Naive thymus-derived CD4-positive, alpha-beta T cell (primary cell): ENCODE results near the gene ZCCHC17. TPM values are rescaled to one million over a fixed set of nuclear protein-coding genes. Genes with fewer than 3 reads are reported as not detected.

Source experiments
- ATAC-seq: fragments of 150-1000 bp; cut with Tn5 transposase; 2 replicates; pipeline ENCODE4 v1.10.0; 2021; ENCODE audit warnings: mild to moderate bottlenecking, moderate library complexity
- CTCF ChIA-PET: fragments of 350-600 bp; sonication (Branson Sonifier 250); formaldehyde crosslinking; loops from one replicate; lab custom pipeline; 2021; ENCODE audit warnings: antibody characterized with exemption; lab: Charles Lee
- POLR2A ChIA-PET: fragments of 350-600 bp; sonication (Branson Sonifier 250); formaldehyde crosslinking; loops from one replicate; lab custom pipeline; 2021; ENCODE audit warnings: antibody characterized with exemption, inconsistent platforms; lab: Charles Lee
- DNase-seq, 9 donors: peaks; one replicate each; pipeline versions ENCODE4 v3.0.0 to v3.0.0-alpha.2; 2020 to 2022; ENCODE audit warnings: mixed read lengths in 1 of 9
- H3K27ac ChIP-seq: one replicate; pipeline ENCODE4 v1.7.0; 2013; ENCODE audit warnings: mild to moderate bottlenecking, low read depth, low read length, moderate library complexity
- H3K27me3 ChIP-seq, 2 donors: one replicate each; pipeline ENCODE4 v1.7.0; 2013; ENCODE audit warnings: low read length in 2 of 2, mild to moderate bottlenecking in 2 of 2, moderate library complexity in 2 of 2; ENCODE audit not compliant: control insufficient read depth in 2 of 2, insufficient read depth in 2 of 2
- H3K36me3 ChIP-seq, 3 experiments: 1 replicate in 2 of 3; 2 replicates in 1 of 3; pipeline ENCODE4 v1.7.0; 2013; ENCODE audit warnings: low read length in 3 of 3, mild to moderate bottlenecking in 3 of 3, moderate library complexity in 1 of 3; ENCODE audit not compliant: insufficient read depth in 3 of 3, control insufficient read depth in 2 of 3
- H3K4me1 ChIP-seq, 2 donors: one replicate each; pipeline ENCODE4 v1.7.0; 2013; ENCODE audit warnings: low read length in 2 of 2, mild to moderate bottlenecking in 2 of 2, moderate library complexity in 1 of 2; ENCODE audit not compliant: control insufficient read depth in 2 of 2, insufficient read depth in 2 of 2
- H3K4me3 ChIP-seq: 2 replicates; pipeline ENCODE4 v1.7.0; 2013; ENCODE audit warnings: mild to moderate bottlenecking, low read length
- H3K9me3 ChIP-seq, 3 experiments: 1 replicate in 2 of 3; 2 replicates in 1 of 3; pipeline ENCODE4 v1.7.0; 2013; ENCODE audit warnings: low read length in 3 of 3; ENCODE audit not compliant: control insufficient read depth in 2 of 3
- H3K27ac Mint-ChIP-seq, 9 donors: one replicate each; pipeline ENCODE4 v1.8.0; 2020 to 2022; ENCODE audit warnings: mixed read lengths in 9 of 9, mild to moderate bottlenecking in 8 of 9, moderate library complexity in 5 of 9, inconsistent platforms in 2 of 9
- H3K27me3 Mint-ChIP-seq, 5 donors: one replicate each; pipeline ENCODE4 v1.8.0; 2021 to 2022; ENCODE audit warnings: mixed read lengths in 5 of 5, mild to moderate bottlenecking in 1 of 5
- H3K36me3 Mint-ChIP-seq, 5 donors: one replicate each; pipeline ENCODE4 v1.8.0; 2020 to 2022; ENCODE audit warnings: mixed read lengths in 5 of 5, mild to moderate bottlenecking in 3 of 5, inconsistent platforms in 1 of 5
- H3K4me1 Mint-ChIP-seq, 7 donors: one replicate each; pipeline ENCODE4 v1.8.0; 2020 to 2022; ENCODE audit warnings: mixed read lengths in 7 of 7, mild to moderate bottlenecking in 3 of 7, inconsistent platforms in 1 of 7
- H3K4me3 Mint-ChIP-seq, 10 donors: one replicate each; pipeline ENCODE4 v1.8.0; 2020 to 2022; ENCODE audit warnings: mild to moderate bottlenecking in 10 of 10, mixed read lengths in 10 of 10, moderate library complexity in 6 of 10, inconsistent platforms in 2 of 10
- H3K9me3 Mint-ChIP-seq, 11 donors: one replicate each; pipeline ENCODE4 v1.8.0; 2020 to 2022; ENCODE audit warnings: mixed read lengths in 11 of 11, mild to moderate bottlenecking in 4 of 11, inconsistent platforms in 1 of 11, moderate library complexity in 1 of 11
- intact Hi-C, 2 donors: fragments of 100-400 bp; cut with micrococcal nuclease; formaldehyde crosslinking; loops; one replicate each; pipeline ENCODE4 v1.15.1; 2023
- polyA plus RNA-seq, 2 donors: library from polyadenylated mRNA; unstranded; fragments of 300-500 nt; fragmentation: Illumina TruSeq; gene quantifications; one replicate each; pipeline ENCODE4 v1.2.3, GENCODE V29; 2021
- total RNA-seq, 6 experiments: library from RNA in 5 of 6; stranded (reverse) in 5 of 6; gene quantifications; 1 replicate in 5 of 6; 2 replicates in 1 of 6; pipeline ENCODE4 v1.2.3 and lab custom pipeline; 2021 to 2026

ZCCHC17 gene
- total and polyA plus RNA-seq, 7 experiments from 2014 or later, result 10.3 to 43.4 (median 21.4) TPM

DNA sequence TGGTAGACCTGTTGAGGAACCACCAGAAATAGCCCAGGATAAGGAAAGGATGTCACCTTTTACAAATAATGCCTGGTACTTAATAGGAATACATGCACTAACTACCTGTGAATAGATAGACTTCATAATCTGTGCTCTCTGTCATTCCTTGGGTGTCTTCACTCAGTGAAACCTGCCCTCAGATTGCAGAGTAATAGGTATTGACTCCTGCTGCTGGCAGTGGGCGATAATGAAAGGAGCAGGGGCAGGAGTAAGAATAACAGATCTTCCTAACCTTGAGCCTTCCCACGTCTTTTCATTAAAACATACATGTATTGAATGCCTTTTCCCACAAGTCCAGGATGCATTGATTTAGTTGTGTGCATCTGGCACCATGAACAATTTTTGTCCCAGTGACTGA lies 59.6 kb downstream of the ZCCHC17 start:
- Histone ChIP-seq H3K4me3 (no peak overlapping the region), H3K9me3 (no peaks in the 10 kb centered on the region), H3K27me3 (no peaks in the 10 kb centered on the region), H3K27ac (no peak overlapping the region), H3K36me3 (peaks cover 0 to 46% (median 0%) of the 10 kb centered on the region in 3 experiments), H3K4me1 (no peaks in the 10 kb centered on the region)
- Mint-ChIP-seq H3K4me3 (no peak overlapping the region), H3K4me1 (peaks cover 0 to 2% (median 0%) of the 10 kb centered on the region in 7 donors), H3K27ac (no peak overlapping the region), H3K36me3 (peaks cover 8 to 63% (median 30%) of the 10 kb centered on the region in 5 donors), H3K9me3 (no peaks in the 10 kb centered on the region), H3K27me3 (no peaks in the 10 kb centered on the region)
- POLR2A ChIA-PET, result no interaction called here
- intact Hi-C loops, result no loop called here
- ATAC-seq (no peak), DNase-seq (no peak)
- CTCF ChIA-PET, result no interaction called here

- no peaks in the 10 kb centered on the region for H3K27me3 ChIP-seq
- POLR2A ChIA-PET, result no interaction called here
- intact Hi-C loops, result no loop called here
- no peak for DNase-seq
- no peaks in the 10 kb centered on the region for H3K9me3 ChIP-seq
- H3K4me3 Mint-ChIP-seq, result no peak overlapping the region
- H3K36me3 ChIP-seq, result peaks cover 0 to 60% (median 0%) of the 10 kb centered on the region in 3 experiments
- peaks cover 0 to 3% (median 0%) of the 10 kb centered on the region in 7 donors for H3K4me1 Mint-ChIP-seq
- CTCF ChIA-PET, result no interaction called here
- H3K4me1 ChIP-seq, result no peaks in the 10 kb centered on the region
- no peak overlapping the region for H3K27ac Mint-ChIP-seq
- peaks cover 14 to 67% (median 36%) of the 10 kb centered on the region in 5 donors for H3K36me3 Mint-ChIP-seq
- ATAC-seq, result no peak
- no peak overlapping the region for H3K27ac ChIP-seq
- no peaks in the 10 kb centered on the region for H3K27me3 Mint-ChIP-seq
- no peaks in the 10 kb centered on the region for H3K9me3 Mint-ChIP-seq
- H3K4me3 ChIP-seq, result no peak overlapping the region
Measured at GRCh38 chr1:31361607-31362006, 64.8 kb downstream of the ZCCHC17 start.

GRCh38 chr1:31362032-31362431 lies 65.2 kb downstream of the ZCCHC17 start:
- ChIA-PET CTCF (no interaction called here), POLR2A (no interaction called here)
- no peaks in the 10 kb centered on the region for H3K27me3 Mint-ChIP-seq
- no peak overlapping the region for H3K4me3 Mint-ChIP-seq
- H3K36me3 Mint-ChIP-seq, result peaks cover 14 to 66% (median 35%) of the 10 kb centered on the region in 5 donors
- no peak overlapping the region for H3K27ac ChIP-seq
- no peaks in the 10 kb centered on the region for H3K27me3 ChIP-seq
- H3K4me1 Mint-ChIP-seq, result peaks cover 0 to 3% (median 0%) of the 10 kb centered on the region in 7 donors
- H3K4me3 ChIP-seq, result no peak overlapping the region
- no peaks in the 10 kb centered on the region for H3K9me3 ChIP-seq
- DNase-seq, result no peak
- no peak overlapping the region for H3K27ac Mint-ChIP-seq
- H3K4me1 ChIP-seq, result no peaks in the 10 kb centered on the region
- no peaks in the 10 kb centered on the region for H3K9me3 Mint-ChIP-seq
- no peak for ATAC-seq
- H3K36me3 ChIP-seq, result peaks cover 0 to 64% (median 0%) of the 10 kb centered on the region in 3 experiments
- intact Hi-C loops, result no loop called here

DNA sequence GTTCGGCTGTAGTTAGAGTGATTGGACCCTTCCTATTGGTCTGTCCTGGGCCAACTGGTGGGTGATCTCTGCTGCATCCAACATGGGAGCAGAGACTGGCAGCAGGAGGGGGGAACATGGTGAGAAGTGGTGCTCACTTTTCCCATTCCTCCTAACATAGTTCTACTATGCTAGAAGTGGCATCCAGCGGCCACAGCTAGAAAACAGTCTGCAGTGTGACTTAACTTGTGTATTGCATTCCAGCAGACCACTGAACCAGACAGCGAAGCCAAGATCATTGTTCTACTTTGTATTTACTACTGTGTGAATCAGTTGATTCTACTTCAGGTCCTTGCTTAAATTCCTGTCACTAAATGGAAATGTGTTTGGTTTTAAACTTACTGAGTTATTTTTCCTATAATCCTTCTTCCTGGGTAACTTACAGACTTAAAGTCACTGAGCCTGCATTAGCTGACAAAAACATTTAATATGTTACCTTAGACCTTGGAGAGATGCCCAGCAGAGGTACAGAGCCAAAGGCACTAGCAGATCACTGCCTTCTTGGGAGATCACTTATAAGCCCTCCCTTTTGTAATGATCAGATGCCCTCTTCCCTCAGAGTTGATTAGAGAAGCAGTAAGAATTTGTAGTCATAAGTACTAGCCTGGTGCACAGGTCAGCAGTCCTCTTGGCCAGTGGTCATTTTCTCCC lies 67.9 kb downstream of the ZCCHC17 start:
- H3K9me3 Mint-ChIP-seq, result no peaks in the 10 kb centered on the region
- DNase-seq (no peak), ATAC-seq (no peak)
- Histone ChIP-seq H3K9me3 (no peaks in the 10 kb centered on the region), H3K27ac (no peak overlapping the region), H3K4me1 (no peaks in the 10 kb centered on the region), H3K27me3 (no peaks in the 10 kb centered on the region), H3K36me3 (peaks cover 0 to 53% (median 0%) of the 10 kb centered on the region in 3 experiments), H3K4me3 (no peak overlapping the region)
- H3K27ac Mint-ChIP-seq, result no peak overlapping the region
- H3K27me3 Mint-ChIP-seq, result no peaks in the 10 kb centered on the region
- H3K36me3 Mint-ChIP-seq, result peaks cover 7 to 51% (median 18%) of the 10 kb centered on the region in 5 donors
- peaks cover 0 to 9% (median 0%) of the 10 kb centered on the region in 7 donors for H3K4me1 Mint-ChIP-seq
- no peak overlapping the region for H3K4me3 Mint-ChIP-seq
- POLR2A ChIA-PET, result no interaction called here
- CTCF ChIA-PET, result interaction anchor here (0.6 to 0.7 kb wide), 2 partner anchors 11 to 38 kb away, joined by 3 read pairs; no protein-coding TSS in a partner anchor
- intact Hi-C loops, result no loop called here

DNA sequence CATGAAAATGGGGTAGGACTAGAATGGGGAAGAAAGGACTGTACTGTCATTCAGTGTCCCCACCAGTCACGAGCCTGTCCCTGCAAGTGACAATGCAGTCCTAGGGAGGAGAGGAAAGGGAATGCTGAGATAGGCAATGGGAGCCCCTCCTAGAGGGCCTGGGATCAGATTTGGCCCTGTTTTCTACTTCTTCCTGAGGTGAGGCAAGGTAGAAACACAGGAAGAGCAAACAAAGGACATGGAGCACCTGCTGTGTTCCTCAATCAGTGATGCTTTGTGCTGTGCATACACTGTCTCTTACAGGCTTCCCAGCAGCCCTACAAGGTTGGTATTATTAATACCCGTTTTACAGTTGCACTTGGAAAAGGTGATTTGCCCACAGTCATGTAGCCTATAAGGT lies 70.0 kb downstream of the ZCCHC17 start:
- DNase-seq (no peak), ATAC-seq (no peak)
- peaks cover 0 to 42% (median 0%) of the 10 kb centered on the region in 3 experiments for H3K36me3 ChIP-seq
- intact Hi-C loops, result no loop called here
- Mint-ChIP-seq H3K36me3 (peaks cover 7 to 38% (median 18%) of the 10 kb centered on the region in 5 donors), H3K4me3 (no peak overlapping the region), H3K4me1 (peaks cover 0 to 9% (median 0%) of the 10 kb centered on the region in 7 donors), H3K27ac (no peak overlapping the region), H3K27me3 (no peaks in the 10 kb centered on the region), H3K9me3 (no peaks in the 10 kb centered on the region)
- no peaks in the 10 kb centered on the region for H3K4me1 ChIP-seq
- ChIA-PET POLR2A (no interaction called here), CTCF (interaction anchor here (1.2 kb wide), 1 partner anchor 28 kb away, joined by 3 read pairs; no protein-coding TSS in a partner anchor)
- no peak overlapping the region for H3K27ac ChIP-seq
- no peaks in the 10 kb centered on the region for H3K27me3 ChIP-seq
- H3K4me3 ChIP-seq, result no peak overlapping the region
- H3K9me3 ChIP-seq, result no peaks in the 10 kb centered on the region

DNA sequence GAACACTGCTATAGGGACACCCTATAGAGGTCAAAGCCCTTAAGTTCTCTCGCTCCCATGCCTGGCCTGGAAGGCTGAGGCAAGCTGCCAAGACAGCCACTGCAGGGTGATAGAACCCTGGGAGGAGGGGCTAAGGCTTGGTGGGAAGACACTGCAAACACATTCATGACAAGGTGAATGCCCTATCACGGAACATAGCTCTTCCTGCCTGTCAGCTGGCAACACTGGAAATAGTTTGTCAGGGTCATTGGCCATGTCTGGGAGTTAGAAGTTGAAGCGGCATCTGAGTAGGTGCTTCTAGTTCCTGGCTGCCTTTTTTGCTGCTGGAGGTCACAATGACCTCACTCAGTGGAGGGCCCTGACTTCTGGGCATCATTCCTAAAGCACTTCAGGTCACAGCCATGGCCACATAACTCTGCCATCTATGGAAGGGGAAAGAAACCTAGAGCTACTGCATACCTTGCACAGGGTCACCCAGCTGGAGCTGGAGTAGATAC lies 71.8 kb downstream of the ZCCHC17 start:
- ChIA-PET POLR2A (no interaction called here), CTCF (no interaction called here)
- Mint-ChIP-seq H3K27me3 (peaks cover 0 to 15% (median 0%) of the 10 kb centered on the region in 5 donors), H3K36me3 (peaks cover 7 to 30% (median 18%) of the 10 kb centered on the region in 5 donors), H3K27ac (no peak overlapping the region), H3K4me1 (peaks cover 0 to 19% (median 11%) of the 10 kb centered on the region in 7 donors), H3K9me3 (no peaks in the 10 kb centered on the region), H3K4me3 (no peak overlapping the region)
- no peaks in the 10 kb centered on the region for H3K9me3 ChIP-seq
- H3K27ac ChIP-seq, result no peak overlapping the region
- ATAC-seq (no peak), DNase-seq (no peak)
- H3K4me3 ChIP-seq, result no peak overlapping the region
- no peaks in the 10 kb centered on the region for H3K4me1 ChIP-seq
- intact Hi-C loops, result no loop called here
- H3K27me3 ChIP-seq, result no peaks in the 10 kb centered on the region
- H3K36me3 ChIP-seq, result peaks cover 0 to 31% (median 0%) of the 10 kb centered on the region in 3 experiments
